Keratinocyte (primary cell): ENCODE data around the gene IREB2.

Experiments
- EZH2 ChIP-seq: IDR thresholded peaks from one replicate; pipeline ENCODE4 v1.6.1; 2012; ENCODE audit warnings: inconsistent platforms, mild to moderate bottlenecking, low read length, moderate library complexity
- TF ChIP-seq, protein P1 (sequence below), 3 experiments: IDR thresholded peaks in 1 of 3; conservative IDR thresholded peaks in 1 of 3; optimal IDR thresholded peaks in 1 of 3; 2 replicates in 2 of 3; 3 replicates in 1 of 3; pipeline versions ENCODE3 to v1.5.1; 2011; ENCODE audit warnings: low read length in 3 of 3, mild to moderate bottlenecking in 3 of 3, moderate library complexity in 2 of 3, control low read depth in 1 of 3, inconsistent platforms in 1 of 3; ENCODE audit not compliant: insufficient read depth in 2 of 3; ENCODE audit errors: extremely low read depth in 1 of 3

DNA sequence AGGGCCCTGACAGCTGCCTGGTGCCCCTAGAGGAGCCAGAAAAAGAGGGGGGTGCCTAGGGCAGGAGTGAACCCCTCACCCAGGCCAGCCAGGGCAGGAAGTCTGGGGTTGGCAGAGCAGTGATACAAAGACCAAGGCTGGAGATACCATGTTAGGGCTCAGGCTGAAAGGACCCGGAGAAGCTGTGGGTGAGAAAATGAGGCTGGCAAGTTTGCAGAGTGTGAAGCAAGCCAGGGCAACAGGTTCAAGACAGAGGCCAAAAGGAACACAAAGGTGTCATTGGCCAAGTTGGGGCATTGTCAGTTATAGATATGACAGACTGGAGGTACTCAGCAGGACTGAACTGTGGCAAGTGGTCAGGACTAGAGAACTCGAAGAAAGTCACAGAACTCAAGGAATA lies 40.6 kb upstream of the IREB2 start:
- TF ChIP-seq, protein P1, sequence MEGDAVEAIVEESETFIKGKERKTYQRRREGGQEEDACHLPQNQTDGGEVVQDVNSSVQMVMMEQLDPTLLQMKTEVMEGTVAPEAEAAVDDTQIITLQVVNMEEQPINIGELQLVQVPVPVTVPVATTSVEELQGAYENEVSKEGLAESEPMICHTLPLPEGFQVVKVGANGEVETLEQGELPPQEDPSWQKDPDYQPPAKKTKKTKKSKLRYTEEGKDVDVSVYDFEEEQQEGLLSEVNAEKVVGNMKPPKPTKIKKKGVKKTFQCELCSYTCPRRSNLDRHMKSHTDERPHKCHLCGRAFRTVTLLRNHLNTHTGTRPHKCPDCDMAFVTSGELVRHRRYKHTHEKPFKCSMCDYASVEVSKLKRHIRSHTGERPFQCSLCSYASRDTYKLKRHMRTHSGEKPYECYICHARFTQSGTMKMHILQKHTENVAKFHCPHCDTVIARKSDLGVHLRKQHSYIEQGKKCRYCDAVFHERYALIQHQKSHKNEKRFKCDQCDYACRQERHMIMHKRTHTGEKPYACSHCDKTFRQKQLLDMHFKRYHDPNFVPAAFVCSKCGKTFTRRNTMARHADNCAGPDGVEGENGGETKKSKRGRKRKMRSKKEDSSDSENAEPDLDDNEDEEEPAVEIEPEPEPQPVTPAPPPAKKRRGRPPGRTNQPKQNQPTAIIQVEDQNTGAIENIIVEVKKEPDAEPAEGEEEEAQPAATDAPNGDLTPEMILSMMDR (optimal IDR thresholded peaks at IDR 0.05 in 1 of 3, IDR thresholded peaks at IDR 0.05 in 1 of 3, conservative IDR thresholded peaks at IDR 0.05 in 1 of 3; ENCODE audit: extremely low read depth in 1 of 3, insufficient read depth in 2 of 3, low read length in 3 of 3), result no peak
- TF ChIP-seq EZH2, result no peak
